ENCODE results near the gene CHGA. TPM values are rescaled to one million over a fixed set of nuclear protein-coding genes. Genes with fewer than 3 reads are reported as not detected.
A peak's percentile ranks its signal among the peaks of the same experiment; 100 is the strongest.

CHGA gene
- total RNA-seq, 1 donor from 2014 or later: 663 TPM

DNA sequence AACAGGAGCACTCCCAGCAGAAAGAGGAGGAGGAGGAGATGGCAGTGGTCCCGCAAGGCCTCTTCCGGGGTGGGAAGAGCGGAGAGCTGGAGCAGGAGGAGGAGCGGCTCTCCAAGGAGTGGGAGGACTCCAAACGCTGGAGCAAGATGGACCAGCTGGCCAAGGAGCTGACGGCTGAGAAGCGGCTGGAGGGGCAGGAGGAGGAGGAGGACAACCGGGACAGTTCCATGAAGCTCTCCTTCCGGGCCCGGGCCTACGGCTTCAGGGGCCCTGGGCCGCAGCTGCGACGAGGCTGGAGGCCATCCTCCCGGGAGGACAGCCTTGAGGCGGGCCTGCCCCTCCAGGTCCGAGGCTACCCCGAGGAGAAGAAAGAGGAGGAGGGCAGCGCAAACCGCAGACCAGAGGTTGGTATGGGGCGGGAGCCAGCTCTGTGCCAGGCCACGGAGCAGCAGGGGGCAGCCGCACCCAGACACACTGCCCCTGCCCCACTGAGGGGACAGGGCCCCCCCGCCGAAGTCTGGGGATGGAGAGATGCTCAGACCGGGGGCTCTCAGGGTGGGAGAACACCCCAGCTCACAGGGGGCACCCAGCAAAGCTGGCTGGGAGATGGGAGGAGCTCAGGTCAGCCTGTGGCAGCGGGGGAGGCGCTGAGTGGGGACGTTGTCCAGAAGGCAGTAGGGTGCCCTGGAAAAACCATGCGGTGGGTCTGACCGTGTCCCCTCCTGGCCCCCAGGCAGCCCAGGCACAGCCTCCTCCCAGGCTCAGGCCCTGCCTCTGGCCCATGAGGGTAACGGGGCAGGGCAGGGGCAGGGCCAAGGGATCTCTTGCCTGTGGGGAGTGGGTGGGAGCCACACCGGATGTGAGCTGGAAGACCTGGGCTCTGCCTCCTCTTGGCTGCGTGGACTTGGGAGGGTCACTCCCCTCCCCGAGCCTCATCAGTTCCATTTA lies 9.8 kb downstream of the CHGA start:
- H3K9me3 Mint-ChIP-seq (ENCODE audit: unreplicated experiment): peaks cover 6% of the 10 kb centered on the region
- no peak overlapping the region for H3K4me3 Mint-ChIP-seq (ENCODE audit: unreplicated experiment)
- no peak for DNase-seq
- TF ChIP-seq, protein P1, sequence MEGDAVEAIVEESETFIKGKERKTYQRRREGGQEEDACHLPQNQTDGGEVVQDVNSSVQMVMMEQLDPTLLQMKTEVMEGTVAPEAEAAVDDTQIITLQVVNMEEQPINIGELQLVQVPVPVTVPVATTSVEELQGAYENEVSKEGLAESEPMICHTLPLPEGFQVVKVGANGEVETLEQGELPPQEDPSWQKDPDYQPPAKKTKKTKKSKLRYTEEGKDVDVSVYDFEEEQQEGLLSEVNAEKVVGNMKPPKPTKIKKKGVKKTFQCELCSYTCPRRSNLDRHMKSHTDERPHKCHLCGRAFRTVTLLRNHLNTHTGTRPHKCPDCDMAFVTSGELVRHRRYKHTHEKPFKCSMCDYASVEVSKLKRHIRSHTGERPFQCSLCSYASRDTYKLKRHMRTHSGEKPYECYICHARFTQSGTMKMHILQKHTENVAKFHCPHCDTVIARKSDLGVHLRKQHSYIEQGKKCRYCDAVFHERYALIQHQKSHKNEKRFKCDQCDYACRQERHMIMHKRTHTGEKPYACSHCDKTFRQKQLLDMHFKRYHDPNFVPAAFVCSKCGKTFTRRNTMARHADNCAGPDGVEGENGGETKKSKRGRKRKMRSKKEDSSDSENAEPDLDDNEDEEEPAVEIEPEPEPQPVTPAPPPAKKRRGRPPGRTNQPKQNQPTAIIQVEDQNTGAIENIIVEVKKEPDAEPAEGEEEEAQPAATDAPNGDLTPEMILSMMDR (IDR thresholded peaks at IDR 0.05; ENCODE audit: partially characterized antibody, unreplicated experiment): no peak
- H3K27me3 Mint-ChIP-seq (ENCODE audit: unreplicated experiment): peaks cover 10% of the 10 kb centered on the region
- H3K27ac Mint-ChIP-seq (ENCODE audit: unreplicated experiment): no peak overlapping the region
- H3K4me1 Mint-ChIP-seq (ENCODE audit: low read depth, unreplicated experiment): peaks cover 7% of the 10 kb centered on the region
- no peaks in the 10 kb centered on the region for H3K36me3 Mint-ChIP-seq (ENCODE audit: unreplicated experiment)

DNA sequence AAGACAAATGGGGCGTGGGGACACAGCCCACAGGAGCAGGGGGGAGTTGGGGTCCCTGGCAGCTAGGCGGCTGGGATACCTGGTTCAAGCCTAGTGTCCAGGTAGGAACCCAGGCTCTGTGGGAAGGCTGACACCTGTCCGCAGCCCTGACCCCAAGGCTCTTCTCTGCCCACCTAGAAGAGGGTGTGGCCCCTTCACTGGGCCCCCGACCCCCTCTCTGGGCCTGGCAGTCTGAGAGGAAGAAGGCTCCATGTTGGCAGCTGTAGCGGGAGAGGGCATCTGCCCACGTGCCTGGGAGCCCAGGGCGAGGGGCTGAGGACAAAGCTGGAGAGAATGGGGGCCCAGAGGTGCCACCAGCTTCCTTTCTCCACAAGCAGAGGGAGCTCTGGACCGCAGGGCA lies 10.5 kb downstream of the CHGA start:
- no peak for DNase-seq
- Mint-ChIP-seq H3K36me3 (ENCODE audit: unreplicated experiment) (no peaks in the 10 kb centered on the region), H3K27me3 (ENCODE audit: unreplicated experiment) (peaks cover 10% of the 10 kb centered on the region), H3K27ac (ENCODE audit: unreplicated experiment) (no peak overlapping the region), H3K4me3 (ENCODE audit: unreplicated experiment) (no peak overlapping the region), H3K4me1 (ENCODE audit: low read depth, unreplicated experiment) (peaks cover 8% of the 10 kb centered on the region), H3K9me3 (ENCODE audit: unreplicated experiment) (peaks cover 9% of the 10 kb centered on the region)
- TF ChIP-seq, protein P1 (IDR thresholded peaks at IDR 0.05; ENCODE audit: partially characterized antibody, unreplicated experiment): no peak

GRCh38 chr14:92934196-92935085 lies 11.5 kb downstream of the CHGA start:
- TF ChIP-seq, protein P1 (IDR thresholded peaks at IDR 0.05; ENCODE audit: partially characterized antibody, unreplicated experiment): no peak
- Mint-ChIP-seq H3K4me1 (ENCODE audit: low read depth, unreplicated experiment) (peaks cover 10% of the 10 kb centered on the region), H3K9me3 (ENCODE audit: unreplicated experiment) (peaks cover 9% of the 10 kb centered on the region), H3K36me3 (ENCODE audit: unreplicated experiment) (no peaks in the 10 kb centered on the region), H3K27ac (ENCODE audit: unreplicated experiment) (peak overlapping the region; percentile 65), H3K27me3 (ENCODE audit: unreplicated experiment) (peaks cover 10% of the 10 kb centered on the region), H3K4me3 (ENCODE audit: unreplicated experiment) (no peak overlapping the region)
- DNase-seq: no peak

GRCh38 chr14:92935446-92935845 lies 12.5 kb downstream of the CHGA start:
- H3K4me3 Mint-ChIP-seq (ENCODE audit: unreplicated experiment): no peak overlapping the region
- H3K9me3 Mint-ChIP-seq (ENCODE audit: unreplicated experiment): peaks cover 9% of the 10 kb centered on the region
- TF ChIP-seq, protein P1 (IDR thresholded peaks at IDR 0.05; ENCODE audit: partially characterized antibody, unreplicated experiment): no peak
- no peaks in the 10 kb centered on the region for H3K36me3 Mint-ChIP-seq (ENCODE audit: unreplicated experiment)
- DNase-seq: no peak
- peaks cover 14% of the 10 kb centered on the region for H3K4me1 Mint-ChIP-seq (ENCODE audit: low read depth, unreplicated experiment)
- no peak overlapping the region for H3K27ac Mint-ChIP-seq (ENCODE audit: unreplicated experiment)
- peaks cover 8% of the 10 kb centered on the region for H3K27me3 Mint-ChIP-seq (ENCODE audit: unreplicated experiment)
